Measurements from ENCODE around the gene HIPK4. TPM values are rescaled to one million over a fixed set of nuclear protein-coding genes. Genes with fewer than 3 reads are reported as not detected.

Gene HIPK4
- 1.0 TPM in 1 of 2 replicates, not detected in the other for polyA plus RNA-seq

GRCh38 chr19:40390084-40390742 lies at the start of gene HIPK4:
Gene HIPK4, minus strand, starts transcription at chr19:40390181. Its CDS starts 279 bp downstream, at chr19:40389902.

GRCh38 chr19:40425450-40426287 lies 35.7 kb upstream of the HIPK4 start, which contains the start of gene SERTAD1:
Gene SERTAD1, minus strand, starts transcription at chr19:40425992. Its CDS starts 2,446 bp downstream, at chr19:40423546.

GRCh38 chr19:40413291-40413845 lies 23.4 kb upstream of the HIPK4 start, which contains the start of gene PRX:
Gene PRX, minus strand, starts transcription at chr19:40413378. Its CDS starts 5,446 bp downstream, at chr19:40407932.

GRCh38 chr19:40348125-40348913 lies 41.7 kb downstream of the HIPK4 start, which contains the start of the genes C19orf47 and PLD3:
Gene C19orf47, minus strand, starts transcription at chr19:40348397. Its CDS starts 6,540 bp downstream, at chr19:40341857.
Gene PLD3, plus strand, starts transcription at chr19:40348695. Its CDS starts 17,789 bp downstream, at chr19:40366484.

Other genes with a start within 250 kb of the HIPK4 start
- not detected in 2 replicates for gene MAP3K10, start 198.8 kb downstream of the HIPK4 start, polyA plus RNA-seq
- 1.6 and 14.9 TPM in 2 replicates for gene TTC9B, start 171.8 kb downstream of the HIPK4 start, polyA plus RNA-seq
- gene CCNP, start 163.5 kb downstream of the HIPK4 start, polyA plus RNA-seq, result 0.73 TPM in 1 of 2 replicates, not detected in the other
- gene AKT2, start 104.8 kb downstream of the HIPK4 start, polyA plus RNA-seq, result 1.6 and 2.2 TPM in 2 replicates
- gene C19orf47, start 41.8 kb downstream of the HIPK4 start, polyA plus RNA-seq, result 1.8 and 5.8 TPM in 2 replicates
- gene PLD3, start 41.5 kb downstream of the HIPK4 start, polyA plus RNA-seq, result 22.3 and 41.9 TPM in 2 replicates
- not detected in 2 replicates for gene PRX, start 23.2 kb upstream of the HIPK4 start, polyA plus RNA-seq
- 0.52 and 2.1 TPM in 2 replicates for gene SERTAD1, start 35.8 kb upstream of the HIPK4 start, polyA plus RNA-seq
- 0.43 and 2.0 TPM in 2 replicates for gene SERTAD3, start 54.2 kb upstream of the HIPK4 start, polyA plus RNA-seq
- gene BLVRB, start 75.6 kb upstream of the HIPK4 start, polyA plus RNA-seq, result 39.0 and 55.0 TPM in 2 replicates
- gene SPTBN4, start 76.8 kb upstream of the HIPK4 start, polyA plus RNA-seq, result 3.2 and 3.4 TPM in 2 replicates
- 3.2 and 11.4 TPM in 2 replicates for gene SHKBP1, start 186.7 kb upstream of the HIPK4 start, polyA plus RNA-seq
- gene LTBP4, start 211.2 kb upstream of the HIPK4 start, polyA plus RNA-seq, result 1.8 and 2.0 TPM in 2 replicates